Endothelial cell of umbilical vein (primary cell): ENCODE measurements around the gene ANKRD34A. TPM values are rescaled to one million over a fixed set of nuclear protein-coding genes. Genes with fewer than 3 reads are reported as not detected.

Experiments
- BruUV-seq: library from RNA; stranded (reverse); fragments of 400-500 nt; replicated peaks from 2 replicates; lab custom pipeline; 2021; lab: Mats Ljungman, UMichigan
- CTCF ChIA-PET: fragments of 300-600, 350-600 bp; sonication (Branson Sonifier 250); formaldehyde crosslinking; loops from one replicate; lab custom pipeline; 2021; ENCODE audit warnings: antibody characterized with exemption, inconsistent platforms; lab: Charles Lee
- POLR2A ChIA-PET: fragments of 300-600, 350-600 bp; sonication (Branson Sonifier 250); formaldehyde crosslinking; loops from one replicate; lab custom pipeline; 2021; ENCODE audit warnings: antibody characterized with exemption, inconsistent platforms; lab: Charles Lee
- DNase-seq: peaks from one replicate; pipeline ENCODE4 v3.0.0-alpha.2; 2011; ENCODE audit warnings: low read depth, low spot score
- FAIRE-seq: peaks from 2 replicates; lab custom pipeline; 2011; peaks lifted over from hg19 to GRCh38; lab: Jason Lieb, UNC
- H2AFZ ChIP-seq: 2 replicates; pipeline ENCODE4 v1.6.0; 2012; ENCODE audit warnings: low read depth, low read length, control low read depth, inconsistent platforms
- H3K27ac ChIP-seq: 2 replicates; pipeline ENCODE4 v1.5.1; 2011; ENCODE audit warnings: low read depth, mild to moderate bottlenecking, control low read depth, low read length, moderate library complexity; ENCODE audit not compliant: insufficient read depth
- H3K27me3 ChIP-seq, 2 experiments: 2 replicates each; pipeline versions ENCODE4 v1.6.0 to v1.6.1; 2011; ENCODE audit warnings: low read length in 2 of 2, mixed read lengths in 1 of 2; ENCODE audit not compliant: control insufficient read depth in 2 of 2, insufficient read depth in 2 of 2
- H3K36me3 ChIP-seq, 2 experiments: 2 replicates in 1 of 2; 3 replicates in 1 of 2; pipeline ENCODE4 v1.5.1; 2011; ENCODE audit warnings: low read length in 2 of 2, mild to moderate bottlenecking in 1 of 2, moderate library complexity in 1 of 2; ENCODE audit not compliant: control insufficient read depth in 2 of 2, insufficient read depth in 2 of 2; ENCODE audit errors: extremely low read depth in 1 of 2
- H3K4me1 ChIP-seq: 3 replicates; pipeline ENCODE4 v1.5.1; 2011; ENCODE audit warnings: mild to moderate bottlenecking, low read length; ENCODE audit not compliant: control insufficient read depth, insufficient read depth; ENCODE audit errors: extremely low read depth
- H3K4me2 ChIP-seq: 2 replicates; pipeline ENCODE4 v1.6.1; 2011; ENCODE audit warnings: low read length, control low read depth, mixed read lengths; ENCODE audit not compliant: insufficient read depth
- H3K4me3 ChIP-seq, 3 experiments: fragments of 200-600 bp in 1 of 3; sonication (generic), shearing (Covaris generic) in 1 of 3; replicated peaks in 1 of 3; 2 replicates each; pipeline ENCODE4 v1.5.1; 2011 to 2016; ENCODE audit warnings: control low read depth in 3 of 3, low read length in 3 of 3, mild to moderate bottlenecking in 2 of 3, inconsistent platforms in 1 of 3, low read depth in 1 of 3, moderate library complexity in 1 of 3; ENCODE audit not compliant: insufficient read depth in 1 of 3
- H3K79me2 ChIP-seq: 2 replicates; pipeline ENCODE4 v1.6.0; 2012; ENCODE audit warnings: low read length, inconsistent platforms; ENCODE audit not compliant: control insufficient read depth, insufficient read depth
- H3K9ac ChIP-seq: replicated peaks from 2 replicates; pipeline ENCODE3; 2011; ENCODE audit warnings: low read length, control low read depth; ENCODE audit not compliant: insufficient read depth; ENCODE audit errors: extremely low read depth
- H3K9me1 ChIP-seq: replicated peaks from 3 replicates; pipeline ENCODE4 v1.6.0; 2011; ENCODE audit warnings: mild to moderate bottlenecking, low read length; ENCODE audit not compliant: control insufficient read depth, insufficient read depth; ENCODE audit errors: extremely low read depth
- H3K9me3 ChIP-seq: replicated peaks from 2 replicates; pipeline ENCODE4 v1.5.1; 2012; ENCODE audit warnings: low read length, inconsistent platforms; ENCODE audit not compliant: control insufficient read depth, insufficient read depth
- H4K20me1 ChIP-seq: replicated peaks from 2 replicates; pipeline ENCODE3; 2011; ENCODE audit warnings: mild to moderate bottlenecking, low read length; ENCODE audit not compliant: control insufficient read depth, insufficient read depth; ENCODE audit errors: extremely low read depth
- GATA2 ChIP-seq: IDR thresholded peaks from 2 replicates; pipeline ENCODE4 v1.7.0; 2011; ENCODE audit warnings: low read depth, mild to moderate bottlenecking, moderate library complexity, mixed read lengths, low read length; ENCODE audit not compliant: insufficient read length, insufficient read depth
- MAX ChIP-seq: IDR thresholded peaks from 2 replicates; pipeline ENCODE4 v1.6.1; 2011; ENCODE audit not compliant: insufficient read depth, insufficient read length
- dilution Hi-C: fragments of 300-500 bp; cut with MboI; formaldehyde crosslinking; loops from one replicate; pipeline ENCODE4 v1.15.0; 2019; ENCODE audit warnings: low sequenced_read_pairs; ENCODE audit not compliant: extremely low pct_ligation_motif_present
- intact Hi-C: fragments of 100-400 bp; cut with micrococcal nuclease; formaldehyde crosslinking; loops from one replicate; pipeline ENCODE4 v1.10.0; 2022
- polyA plus RNA-seq, 4 experiments: library from polyadenylated mRNA; depleted of rRNA in 3 of 4; stranded (reverse) in 3 of 4; unstranded in 1 of 4; fragments of >200 nt; gene quantifications; 2 replicates each; pipeline versions ENCODE4 v1.2.1 to v1.2.3, GENCODE V29; 2011 to 2012; ENCODE audit warnings: missing spikeins in 1 of 4
- total RNA-seq: library from RNA; stranded (reverse); gene quantifications from 2 replicates; pipeline ENCODE4 v1.2.3, GENCODE V29; 2021

The ANKRD34A gene
- total and polyA plus RNA-seq, 2 donors (not counting 3 experiments of a cell fraction or from before 2014, with no cell fraction given): 0.24 to 0.43 TPM

GRCh38 chr1:145963265-145964019, 933 bp downstream of the ANKRD34A start:
- DNase-seq: no peak
- no peaks in the 10 kb centered on the region for H3K9me3 ChIP-seq
- peak; percentile 27 for TF ChIP-seq MAX
- no peak for TF ChIP-seq GATA2
- no TSS peak for BruUV-seq
- H3K4me1 ChIP-seq: peaks cover 35% of the 10 kb centered on the region
- no peak overlapping the region for H2AFZ ChIP-seq
- no peaks in the 10 kb centered on the region for H3K36me3 ChIP-seq
- intact Hi-C loops (loop anchor here (1.0 kb wide), 2 partner anchors 33 to 36 kb away; partner anchors contain the start of genes RBM8A and TXNIP), dilution Hi-C loops (no loop called here)
- no peaks in the 10 kb centered on the region for H3K27me3 ChIP-seq
- peak; percentile 58 for FAIRE-seq
- no peaks in the 10 kb centered on the region for H3K9me1 ChIP-seq
- ChIA-PET CTCF (interaction anchor here (0.6 to 2.5 kb wide), 14 partner anchors 14 to 118 kb away, joined by 3 to 23 read pairs (median 5); partner anchors contain the start of genes ITGA10, NUDT17, PEX11B and PIAS3), POLR2A (interaction anchor here (0.6 to 1.8 kb wide), 6 partner anchors 8 to 104 kb away, joined by 3 to 10 read pairs (median 4); partner anchors contain the start of genes PIAS3 and RBM8A)
- peak overlapping the region; percentile 82 for H3K4me2 ChIP-seq
- H3K9ac ChIP-seq: peak overlapping the region; percentile 40
- no peaks in the 10 kb centered on the region for H4K20me1 ChIP-seq
- peak overlapping the region; percentile 43 for H3K27ac ChIP-seq
- peak overlapping the region in 1 of 3 experiments; percentile 77 for H3K4me3 ChIP-seq
- H3K79me2 ChIP-seq: no peaks in the 10 kb centered on the region
